EH (cell line): ENCODE results near the gene STK16.
"Not testable (repeated sequence)": the region's sequence is repeated elsewhere in the genome, so short reads cannot be mapped to it uniquely, and the experiment has no call there.

ENCODE experiments used
- DNase-seq: peaks from one replicate; pipeline ENCODE4 v3.0.0-alpha.2; 2015; ENCODE audit warnings: low read depth

Gene STK16

GRCh38 chr2:219271021-219271420 is 25.7 kb downstream of the STK16 start:
- no peak for DNase-seq

GRCh38 chr2:219272356-219272755 is 27.1 kb downstream of the STK16 start:
- DNase-seq: no peak

DNA sequence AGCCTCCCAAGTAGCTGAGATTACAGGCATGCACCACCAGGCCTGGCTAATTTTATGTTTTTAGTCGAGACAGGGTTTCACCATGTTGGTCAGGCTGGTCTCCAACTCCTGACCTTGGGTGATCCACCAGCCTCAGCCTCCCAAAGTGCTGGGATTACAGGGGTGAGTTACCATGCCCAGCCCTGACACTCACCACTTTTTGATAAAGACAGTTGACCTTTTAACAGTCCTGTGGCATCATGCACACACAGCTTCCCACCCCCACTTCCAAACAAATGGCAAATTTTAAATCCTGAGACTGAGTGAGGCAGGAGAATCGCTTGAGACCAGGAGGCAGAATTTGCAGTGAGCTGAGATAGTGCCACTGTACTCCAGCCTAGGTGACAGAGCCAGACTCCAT is 27.7 kb downstream of the STK16 start:
- DNase-seq: peak; percentile 46

DNA sequence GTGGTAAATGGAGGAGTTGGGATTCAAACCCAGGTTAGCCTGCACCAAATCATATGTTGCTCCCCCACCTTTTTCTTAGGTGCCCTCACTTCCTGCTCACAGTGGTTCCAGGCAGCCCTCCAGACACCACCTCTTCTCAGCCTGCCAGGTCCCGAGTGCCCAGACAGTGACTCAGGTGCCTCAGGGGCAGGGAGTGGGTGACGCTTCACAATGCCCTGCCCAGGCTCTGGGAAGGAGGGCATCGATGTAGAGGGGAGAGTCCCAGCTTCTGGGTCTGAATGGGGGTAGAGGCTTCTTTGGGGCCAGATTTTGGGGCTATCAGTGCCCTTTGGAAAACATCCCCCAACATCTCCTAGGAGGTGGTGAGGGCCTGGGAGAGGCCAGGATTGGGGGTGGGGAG is 28.7 kb downstream of the STK16 start:
- peak; percentile 55 for DNase-seq

- DNase-seq: peak; percentile 91
Observed at GRCh38 chr2:219274361-219274921, 29.2 kb downstream of the STK16 start.

DNA sequence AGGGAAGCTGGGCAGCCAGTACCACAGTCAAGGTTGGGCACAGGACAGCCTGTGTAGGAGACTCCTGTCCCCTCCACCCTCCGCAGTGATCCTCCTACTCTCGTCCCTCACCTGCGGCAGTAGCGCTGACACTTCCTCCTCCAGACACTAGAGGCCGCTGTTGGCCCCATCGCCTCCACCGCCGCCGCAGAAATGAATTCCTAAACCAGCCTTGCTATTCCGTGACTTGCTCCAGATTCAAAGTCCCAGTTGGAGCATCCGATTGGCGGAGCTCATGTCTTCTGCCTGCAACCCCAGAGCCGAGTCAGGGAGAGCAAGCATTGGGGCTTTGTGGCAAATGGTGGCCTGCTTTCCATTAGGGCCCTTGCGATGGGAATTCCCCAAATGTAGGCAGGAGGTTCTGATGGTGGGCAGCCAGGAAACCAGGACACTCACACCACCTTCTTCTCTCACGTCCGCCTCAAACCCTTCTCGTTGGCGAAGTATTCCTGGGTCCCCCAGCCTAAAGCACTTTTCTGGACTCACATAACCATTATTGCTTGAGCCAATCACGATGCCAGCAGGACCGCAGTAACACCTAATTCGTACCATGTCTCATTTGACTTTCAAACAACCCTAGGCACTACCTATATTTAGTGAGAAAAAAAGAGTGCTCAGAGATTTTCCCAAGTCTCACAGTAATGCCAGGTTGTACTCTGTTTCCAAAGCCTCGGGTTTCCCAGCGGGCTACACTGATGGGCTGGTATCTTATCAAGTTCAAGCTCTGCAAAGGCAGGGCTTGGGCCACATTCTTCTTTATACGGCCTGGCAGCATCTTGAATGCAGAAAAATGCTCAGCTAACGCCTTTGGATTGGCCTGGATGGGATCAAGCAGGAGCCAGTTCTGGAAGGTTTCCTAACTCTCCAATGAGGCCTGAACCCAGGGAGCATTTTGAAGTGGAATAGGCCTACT is 32.7 kb downstream of the STK16 start:
- peak; percentile 88 for DNase-seq

GRCh38 chr2:219278655-219279150 is 33.4 kb downstream of the STK16 start:
- DNase-seq: no peak

DNA sequence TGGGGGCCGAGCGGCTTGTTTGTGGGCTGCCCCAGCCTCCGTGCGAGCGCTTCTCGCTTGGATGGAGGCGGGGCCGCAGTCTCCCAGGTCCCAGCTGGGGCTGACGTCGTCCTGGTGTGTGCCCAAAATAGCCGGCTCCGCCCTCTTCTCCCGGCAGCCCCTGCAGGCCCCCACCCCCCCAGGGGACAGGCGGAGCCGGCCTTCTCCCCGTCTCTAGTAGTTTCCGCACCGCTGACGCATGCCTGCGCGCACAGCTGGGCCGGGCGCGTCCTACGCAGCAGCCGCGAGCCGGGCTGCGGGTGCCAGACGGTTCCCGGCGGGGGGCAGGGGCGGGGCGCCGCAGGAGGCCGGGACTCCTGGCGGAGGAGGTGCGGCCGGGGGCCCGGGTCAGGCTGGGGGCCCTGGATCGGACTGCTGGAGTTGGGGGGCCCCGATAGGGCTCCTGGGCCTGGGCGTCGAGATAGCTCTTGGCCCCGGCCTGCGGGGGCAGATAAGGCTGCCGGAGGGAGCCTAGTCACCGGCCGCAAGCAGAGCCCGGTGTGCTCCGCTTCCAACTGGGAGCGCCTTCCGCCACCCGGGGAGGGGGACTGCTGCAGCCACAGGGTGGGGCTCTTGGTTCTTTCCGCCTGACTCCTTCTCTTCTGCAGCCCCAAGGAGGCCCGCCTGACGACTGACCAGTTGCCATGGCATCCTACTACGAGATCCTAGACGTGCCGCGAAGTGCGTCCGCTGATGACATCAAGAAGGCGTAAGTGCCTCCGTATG is 34.1 kb downstream of the STK16 start, which contains the start of gene DNAJB2:
Gene DNAJB2, plus strand, starts transcription at position 216 of the 765 bp plus-strand sequence. Its CDS starts 468 bp downstream, at position 684.
- peak; percentile 100 for DNase-seq

DNA sequence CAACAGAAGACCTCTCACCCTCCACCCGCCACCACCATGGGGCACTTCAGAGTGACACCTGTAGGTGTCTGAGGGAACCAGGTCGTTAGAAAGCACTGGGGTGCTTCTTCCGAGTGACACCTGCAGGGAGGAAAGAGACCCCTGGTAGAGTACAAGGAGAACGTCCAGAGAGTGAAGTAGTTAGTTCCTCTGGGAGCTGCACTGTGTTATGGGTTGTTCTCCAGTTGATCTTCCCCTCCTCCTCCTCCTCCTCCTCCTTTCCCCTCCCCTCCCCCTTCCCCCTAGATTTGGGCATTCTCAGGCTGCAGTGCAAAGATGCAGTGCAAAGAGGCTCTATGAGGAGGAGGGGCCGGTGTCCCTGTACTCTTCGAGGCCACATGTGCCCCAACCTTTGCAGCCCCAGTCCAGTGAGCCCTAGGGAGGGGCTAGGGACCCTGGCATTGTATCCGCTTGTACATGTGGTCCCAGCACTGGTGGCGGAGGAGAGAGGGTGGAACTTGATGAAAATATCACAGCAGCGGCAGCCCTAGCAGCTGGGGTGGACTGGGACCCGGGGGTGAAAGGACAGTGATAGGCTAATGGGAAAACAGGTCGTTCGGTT is 34.7 kb downstream of the STK16 start:
- DNase-seq: no peak

DNA sequence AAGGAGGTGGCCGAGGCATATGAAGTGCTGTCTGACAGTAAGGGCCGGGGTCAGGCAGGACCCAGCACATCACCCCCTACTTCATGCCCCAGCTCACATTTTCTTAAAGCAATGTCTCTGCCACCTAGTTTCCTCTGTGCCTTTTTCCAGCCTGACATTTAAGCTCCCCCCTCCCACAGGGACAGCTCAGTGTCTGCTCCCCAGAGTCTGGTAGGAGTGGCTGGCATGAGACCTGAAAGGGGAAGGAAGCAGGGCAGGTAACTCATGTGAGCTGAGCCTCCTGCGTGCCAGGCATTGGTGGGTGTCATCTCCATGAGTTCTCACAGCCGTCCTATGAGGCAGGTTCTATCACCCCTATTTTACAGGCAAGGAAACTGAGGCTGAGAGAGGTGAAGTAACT is 35.4 kb downstream of the STK16 start:
- DNase-seq: no peak

GRCh38 chr2:219281588-219281987 is 36.3 kb downstream of the STK16 start:
- no peak for DNase-seq

GRCh38 chr2:219282375-219282774 is 37.1 kb downstream of the STK16 start:
- no peak for DNase-seq

DNA sequence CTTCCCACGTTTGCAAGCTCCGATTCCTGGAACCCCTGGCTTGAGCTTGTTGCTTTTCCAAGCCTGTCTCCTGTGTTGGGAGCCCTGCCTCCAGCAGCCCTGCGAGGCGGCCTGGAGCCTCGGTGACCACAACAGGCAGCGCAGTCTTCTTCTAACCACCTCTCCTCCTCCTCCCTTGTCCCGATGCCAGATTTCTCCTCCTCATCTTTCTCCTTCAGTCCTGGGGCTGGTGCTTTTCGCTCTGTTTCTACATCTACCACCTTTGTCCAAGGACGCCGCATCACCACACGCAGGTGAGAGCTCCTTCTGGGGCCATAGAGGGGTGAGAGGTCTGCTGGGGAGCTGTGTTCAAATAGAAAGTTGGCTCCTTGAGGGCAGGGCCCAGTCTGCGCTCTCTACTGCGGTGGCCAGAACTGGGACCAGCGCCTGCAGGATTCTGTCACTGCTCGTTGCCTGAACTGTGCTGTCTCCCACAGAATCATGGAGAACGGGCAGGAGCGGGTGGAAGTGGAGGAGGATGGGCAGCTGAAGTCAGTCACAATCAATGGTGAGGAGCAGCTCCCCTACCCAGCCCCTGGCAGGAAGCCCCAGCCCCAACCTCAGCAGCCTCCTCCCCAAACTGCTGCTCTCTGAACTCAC is 37.8 kb downstream of the STK16 start:
- DNase-seq: no peak

GRCh38 chr2:219284501-219285372 is 39.5 kb downstream of the STK16 start:
- no peak for DNase-seq

DNA sequence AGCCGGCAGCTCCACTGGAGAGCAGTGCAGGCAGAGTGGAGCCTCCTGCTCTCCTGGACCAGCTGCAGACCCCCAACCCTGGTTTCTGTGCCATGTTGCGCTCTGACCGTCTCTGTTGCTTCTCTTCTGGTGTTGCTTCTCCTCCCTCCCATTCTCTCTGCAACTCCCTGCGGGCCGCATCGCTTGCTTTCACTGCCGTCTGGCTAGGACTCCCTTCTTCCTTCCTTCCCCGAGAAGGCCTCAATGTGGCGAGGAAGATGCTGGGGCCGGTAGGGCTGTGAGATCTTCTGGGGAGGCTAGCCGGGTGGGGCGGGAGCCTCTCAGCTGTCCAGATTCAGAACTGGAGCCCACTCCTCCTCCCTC is 40.1 kb downstream of the STK16 start:
- no peak for DNase-seq

DNA sequence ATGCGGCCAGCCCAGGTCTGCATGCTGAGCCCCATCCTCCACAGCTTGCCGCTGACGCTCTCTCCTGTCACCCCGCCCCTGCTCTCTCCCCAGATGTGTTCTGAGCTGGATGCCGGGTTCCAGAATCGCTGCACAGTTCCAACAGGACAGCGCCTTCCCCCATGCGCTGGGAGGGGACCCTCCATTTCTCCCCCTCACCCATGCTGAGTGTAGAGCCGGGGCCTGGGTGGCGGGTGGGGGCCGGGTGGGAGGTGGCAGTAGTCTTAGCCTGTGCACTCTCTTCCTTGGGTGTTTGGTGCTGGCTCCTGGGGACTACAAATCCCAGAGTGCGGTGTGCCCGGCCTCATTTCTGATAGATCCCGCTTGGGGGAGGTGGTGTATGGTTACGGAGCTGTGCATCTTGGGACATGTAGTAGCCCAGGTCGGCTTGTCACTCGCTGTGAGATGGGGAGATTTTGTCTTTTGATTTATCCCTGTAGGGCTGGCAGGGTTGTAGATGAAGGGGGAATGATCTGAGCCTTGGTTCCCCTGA is 40.7 kb downstream of the STK16 start:
- DNase-seq: peak; percentile 58

DNA sequence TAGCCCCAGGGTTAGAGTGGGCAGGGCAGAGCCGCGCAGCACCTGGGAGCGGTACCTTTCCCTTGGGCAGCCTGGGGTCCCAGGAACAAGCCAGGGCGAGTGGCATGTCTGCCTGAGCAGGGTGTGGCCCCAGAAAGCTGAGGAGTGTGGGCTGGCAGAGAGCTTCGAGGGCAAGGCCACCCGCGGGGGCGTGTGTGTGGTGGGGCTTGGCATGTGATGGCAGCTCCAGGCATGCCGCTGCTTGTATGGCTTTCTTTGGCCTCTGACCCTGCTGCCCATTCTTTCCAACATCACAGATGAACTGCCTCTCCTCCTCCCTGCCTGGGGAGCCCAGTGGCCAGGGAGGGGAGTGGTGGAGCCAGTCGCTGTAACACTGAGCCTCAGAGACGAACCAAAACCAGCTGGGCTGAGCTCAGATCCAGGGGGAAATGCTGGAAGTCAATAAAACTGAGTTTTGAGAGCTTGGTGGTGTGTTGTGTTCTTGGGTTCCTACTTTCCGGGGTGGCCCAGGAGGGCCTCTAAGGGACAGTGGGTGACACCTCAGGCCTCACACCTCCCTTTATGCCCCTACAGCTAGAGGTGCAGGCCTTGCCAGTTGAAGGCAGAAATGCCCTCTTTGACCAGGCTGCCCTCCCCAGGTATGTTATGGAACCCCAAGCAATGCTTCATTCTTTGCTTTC is 41.3 kb downstream of the STK16 start:
- DNase-seq: no peak

DNA sequence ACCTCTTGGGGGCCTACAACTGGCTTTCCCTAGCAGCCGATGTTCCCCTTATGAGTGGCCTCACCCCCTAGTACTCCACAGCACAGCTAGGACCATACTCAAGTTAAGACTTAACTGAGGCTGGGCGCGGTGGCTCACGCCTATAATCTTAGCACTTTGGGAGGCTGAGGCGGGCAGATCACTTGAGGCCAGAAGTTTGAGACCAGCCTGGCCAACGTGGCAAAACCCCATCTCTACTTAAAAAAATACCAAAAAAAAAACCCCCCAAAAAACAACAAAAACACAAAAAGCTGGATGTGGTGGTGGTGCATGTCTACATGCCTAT is 41.8 kb downstream of the STK16 start:
- not testable (repeated sequence) for DNase-seq

- DNase-seq: no peak
Observed at GRCh38 chr2:219287580-219288265, 42.4 kb downstream of the STK16 start.
